Naive thymus-derived CD8-positive, alpha-beta T cell (primary cell): ENCODE data around the gene ACTRT3. TPM values are rescaled to one million over a fixed set of nuclear protein-coding genes. Genes with fewer than 3 reads are reported as not detected.
A peak's percentile ranks its signal among the peaks of the same experiment; 100 is the strongest.
"Not testable (repeated sequence)": the region's sequence is repeated elsewhere in the genome, so short reads cannot be mapped to it uniquely, and the experiment has no call there.

Source experiments
- ATAC-seq, 2 donors: fragments of 150-1000 bp; cut with Tn5 transposase in 1 of 2; sonication (Bioruptor Pico), chemical (Tn5 transposase) in 1 of 2; 1 replicate in 1 of 2; 2 replicates in 1 of 2; pipeline ENCODE4 v1.10.0; 2021; ENCODE audit warnings: mild to moderate bottlenecking in 2 of 2, moderate library complexity in 2 of 2
- POLR2A ChIA-PET: fragments of 350-600 bp; sonication (Branson Sonifier 250); formaldehyde crosslinking; loops from one replicate; lab custom pipeline; 2021; ENCODE audit warnings: antibody characterized with exemption; lab: Charles Lee
- DNase-seq, 10 donors: peaks; one replicate each; pipeline versions ENCODE4 v3.0.0 to v3.0.0-alpha.2; 2020 to 2022
- H3K27ac Mint-ChIP-seq, 10 donors: one replicate each; pipeline ENCODE4 v1.8.0; 2020 to 2022; ENCODE audit warnings: mild to moderate bottlenecking in 10 of 10, mixed read lengths in 10 of 10, moderate library complexity in 4 of 10, inconsistent platforms in 1 of 10
- H3K27me3 Mint-ChIP-seq, 5 donors: one replicate each; pipeline ENCODE4 v1.8.0; 2021 to 2022; ENCODE audit warnings: mixed read lengths in 5 of 5
- H3K36me3 Mint-ChIP-seq, 3 donors: one replicate each; pipeline ENCODE4 v1.8.0; 2020 to 2022; ENCODE audit warnings: mixed read lengths in 3 of 3, mild to moderate bottlenecking in 2 of 3, inconsistent platforms in 1 of 3
- H3K4me1 Mint-ChIP-seq, 4 donors: one replicate each; pipeline ENCODE4 v1.8.0; 2021 to 2022; ENCODE audit warnings: mixed read lengths in 4 of 4
- H3K4me3 Mint-ChIP-seq, 10 donors: one replicate each; pipeline ENCODE4 v1.8.0; 2020 to 2022; ENCODE audit warnings: mild to moderate bottlenecking in 10 of 10, mixed read lengths in 10 of 10, moderate library complexity in 6 of 10, inconsistent platforms in 1 of 10
- H3K9me3 Mint-ChIP-seq, 9 donors: one replicate each; pipeline ENCODE4 v1.8.0; 2020 to 2022; ENCODE audit warnings: mixed read lengths in 9 of 9, mild to moderate bottlenecking in 3 of 9, inconsistent platforms in 1 of 9, moderate library complexity in 1 of 9
- polyA plus RNA-seq, 3 donors: library from polyadenylated mRNA; unstranded; fragments of 300-500 nt; fragmentation: Illumina TruSeq; gene quantifications; one replicate each; pipeline ENCODE4 v1.2.3, GENCODE V29; 2021
- total RNA-seq, 8 experiments: library from RNA in 2 of 8; stranded (reverse) in 2 of 8; gene quantifications; one replicate each; pipeline ENCODE4 v1.2.3 and lab custom pipeline; 2021 to 2026

The ACTRT3 gene
- total and polyA plus RNA-seq, 5 experiments from 2014 or later, result 0.13 to 0.29 (median 0.14) TPM; not detected in 1

DNA sequence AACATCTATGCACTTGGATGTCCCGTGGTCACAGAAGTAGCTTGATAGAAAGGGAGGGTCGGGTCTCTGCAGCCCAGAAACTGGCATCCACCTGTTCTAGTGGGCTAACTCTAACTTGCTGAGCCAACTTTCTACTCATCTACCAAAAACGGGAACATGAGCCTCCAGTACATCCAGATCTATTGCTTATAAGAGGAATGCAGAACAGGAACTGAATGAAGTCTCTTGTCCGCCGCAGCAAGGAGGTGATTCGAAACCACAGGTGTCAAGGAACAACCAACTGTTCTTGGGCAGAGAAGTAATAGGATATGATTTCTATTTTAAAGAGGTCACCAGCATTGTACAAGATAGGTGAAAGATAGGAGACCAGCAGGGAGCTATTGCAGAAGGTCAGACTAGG is 22.4 kb downstream of the ACTRT3 start:
- Mint-ChIP-seq H3K9me3 (no peaks in the 10 kb centered on the region), H3K36me3 (no peaks in the 10 kb centered on the region), H3K27ac (peak overlapping the region in 1 of 10 donors; percentile 58), H3K4me3 (no peak overlapping the region), H3K27me3 (peaks cover 18 to 39% (median 30%) of the 10 kb centered on the region in 5 donors), H3K4me1 (peaks cover 0 to 5% (median 4%) of the 10 kb centered on the region in 4 donors)
- ATAC-seq, result no peak
- POLR2A ChIA-PET, result no interaction called here
- DNase-seq, result no peak

DNA sequence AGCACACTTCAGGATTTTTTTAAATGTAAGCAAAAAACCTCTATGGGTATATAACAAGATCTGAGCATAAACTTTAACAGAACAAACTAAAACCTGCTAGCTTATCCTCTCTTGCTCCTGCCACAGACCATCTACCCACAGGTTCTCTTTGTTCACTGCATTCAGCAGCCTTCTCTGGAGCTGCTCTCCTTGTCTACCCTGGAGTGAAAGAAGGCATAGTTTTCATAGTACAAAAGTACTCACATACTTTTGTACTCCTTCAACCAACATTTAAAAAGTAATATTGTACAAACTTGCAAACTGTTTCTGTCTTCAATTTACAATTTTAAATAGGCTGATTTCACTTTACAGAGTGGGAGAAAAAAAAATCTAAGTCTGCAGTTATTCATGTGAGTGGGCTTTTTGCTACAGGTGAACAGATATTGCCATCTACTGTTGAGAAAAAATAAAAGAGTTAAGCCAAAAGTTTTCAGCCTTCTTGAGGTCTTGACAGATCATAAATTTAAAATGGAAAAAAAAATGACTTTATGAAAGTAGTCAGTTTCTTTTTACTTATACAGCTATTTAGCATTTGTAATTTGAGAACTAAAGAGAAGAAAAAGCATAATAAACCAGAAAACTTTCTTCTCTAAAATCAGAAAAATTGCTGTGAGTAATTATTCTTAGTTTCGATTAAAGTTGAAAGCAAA is 24.9 kb downstream of the ACTRT3 start:
- no peak overlapping the region for H3K4me3 Mint-ChIP-seq
- POLR2A ChIA-PET, result no interaction called here
- ATAC-seq (peak in 1 of 2 donors; percentile 39), DNase-seq (no peak)
- peaks cover 23 to 32% (median 23%) of the 10 kb centered on the region in 5 donors for H3K27me3 Mint-ChIP-seq
- H3K9me3 Mint-ChIP-seq, result no peaks in the 10 kb centered on the region
- peaks cover 0 to 5% (median 4%) of the 10 kb centered on the region in 4 donors for H3K4me1 Mint-ChIP-seq
- no peaks in the 10 kb centered on the region for H3K36me3 Mint-ChIP-seq
- H3K27ac Mint-ChIP-seq, result no peak overlapping the region

DNA sequence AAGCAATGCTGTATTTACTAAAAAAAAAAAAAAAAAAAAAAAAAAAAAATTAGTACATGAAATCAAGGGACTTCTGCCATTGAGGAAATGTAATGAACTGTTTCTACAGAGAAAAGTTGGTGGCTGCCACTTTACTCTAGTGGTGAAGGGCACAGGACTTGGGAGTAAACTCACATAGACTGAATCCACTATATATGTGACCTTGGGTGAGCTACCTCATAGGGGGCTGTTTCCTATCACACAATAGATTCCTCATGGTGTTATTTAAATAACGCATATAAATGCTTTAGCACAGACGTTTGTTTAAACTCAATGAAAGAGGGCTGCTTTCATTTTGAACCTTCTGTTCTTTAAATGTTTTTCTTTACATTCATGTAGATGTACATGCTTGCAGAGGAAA is 30.3 kb downstream of the ACTRT3 start:
- Mint-ChIP-seq H3K4me3 (no peak overlapping the region), H3K4me1 (no peaks in the 10 kb centered on the region), H3K27ac (no peak overlapping the region), H3K27me3 (peaks cover 4 to 12% (median 8%) of the 10 kb centered on the region in 5 donors), H3K9me3 (peaks cover 6 to 30% (median 14%) of the 10 kb centered on the region in 9 donors), H3K36me3 (peaks cover 2 to 8% (median 6%) of the 10 kb centered on the region in 3 donors)
- DNase-seq (no peak), ATAC-seq (no peak)
- POLR2A ChIA-PET, result no interaction called here

DNA sequence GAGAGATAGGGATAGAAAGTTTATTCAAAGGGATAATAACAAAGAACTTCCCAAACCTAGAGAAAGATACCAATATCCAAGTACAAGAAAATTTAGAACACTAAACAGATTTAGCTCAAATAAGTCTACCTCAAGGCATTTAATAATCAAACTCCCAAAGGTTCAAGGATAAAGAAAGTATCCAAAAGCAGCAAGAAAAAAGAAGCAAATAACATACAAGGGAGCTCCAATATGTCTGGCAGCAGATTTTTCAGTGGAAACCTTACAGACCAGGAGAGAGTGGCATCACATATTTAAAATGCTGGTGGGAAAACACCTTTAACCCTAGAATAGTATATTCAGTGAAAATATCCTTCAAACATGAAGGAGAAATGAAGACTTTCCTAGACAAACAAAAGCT is 37.5 kb downstream of the ACTRT3 start:
- H3K36me3 Mint-ChIP-seq, result peaks cover 2 to 30% (median 29%) of the 10 kb centered on the region in 3 donors
- H3K27ac Mint-ChIP-seq, H3K4me1 Mint-ChIP-seq, POLR2A ChIA-PET, ATAC-seq, DNase-seq, H3K4me3 Mint-ChIP-seq: not testable (repeated sequence)
- peaks cover 27 to 63% (median 37%) of the 10 kb centered on the region in 5 donors for H3K27me3 Mint-ChIP-seq
- H3K9me3 Mint-ChIP-seq, result peaks cover 7 to 62% (median 35%) of the 10 kb centered on the region in 9 donors

DNA sequence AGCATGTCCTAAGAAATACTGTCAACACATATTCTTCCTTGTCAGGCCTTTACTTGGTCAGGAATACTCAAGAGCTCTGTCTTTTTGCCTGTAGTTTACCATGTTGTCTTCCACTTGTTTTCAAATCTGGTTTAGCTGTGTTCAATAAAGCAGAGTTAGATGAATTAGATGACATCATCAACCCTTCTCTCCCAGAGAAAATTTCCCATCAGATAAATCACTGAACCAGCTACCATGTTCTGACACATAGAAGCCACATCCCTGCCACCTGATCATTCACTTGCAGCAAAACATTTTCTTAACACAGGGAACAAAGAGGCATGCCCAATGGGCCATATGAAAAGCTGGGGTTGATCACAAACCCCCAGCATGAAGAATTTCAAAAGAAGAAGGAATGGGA is 46.6 kb downstream of the ACTRT3 start:
- no peak overlapping the region for H3K27ac Mint-ChIP-seq
- no peak for DNase-seq
- peaks cover 21 to 42% (median 30%) of the 10 kb centered on the region in 5 donors for H3K27me3 Mint-ChIP-seq
- peaks cover 1 to 22% (median 7%) of the 10 kb centered on the region in 9 donors for H3K9me3 Mint-ChIP-seq
- H3K4me1 Mint-ChIP-seq, result no peaks in the 10 kb centered on the region
- no peak overlapping the region for H3K4me3 Mint-ChIP-seq
- no peak for ATAC-seq
- H3K36me3 Mint-ChIP-seq, result peaks cover 0 to 12% (median 0%) of the 10 kb centered on the region in 3 donors
- POLR2A ChIA-PET, result no interaction called here

DNA sequence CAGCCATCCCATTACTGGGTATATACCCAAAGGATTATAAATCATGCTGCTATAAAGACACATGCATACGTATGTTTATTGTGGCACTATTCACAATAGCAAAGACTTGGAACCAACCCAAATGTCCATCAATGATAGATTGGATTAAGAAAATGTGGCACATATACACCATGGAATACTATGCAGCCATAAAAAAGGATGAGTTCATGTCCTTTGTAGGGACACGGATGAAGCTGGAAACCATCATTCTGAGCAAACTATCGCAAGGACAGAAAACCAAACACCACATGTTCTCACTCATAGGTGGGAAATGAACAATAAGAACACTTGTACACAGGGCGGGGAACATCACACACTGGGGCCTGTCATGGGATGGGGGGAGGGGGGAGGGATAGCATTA is 50.9 kb downstream of the ACTRT3 start:
- H3K4me3 Mint-ChIP-seq, ATAC-seq, H3K27ac Mint-ChIP-seq, H3K36me3 Mint-ChIP-seq, POLR2A ChIA-PET, DNase-seq, H3K4me1 Mint-ChIP-seq: not testable (repeated sequence)
- Mint-ChIP-seq H3K27me3 (peaks cover 29 to 55% (median 37%) of the 10 kb centered on the region in 5 donors), H3K9me3 (peaks cover 0 to 26% (median 12%) of the 10 kb centered on the region in 9 donors)

Other genes with a start within 250 kb of the ACTRT3 start
- not detected for gene MECOM, start 105.8 kb downstream of the ACTRT3 start, total RNA-seq
- gene MECOM, start 105.8 kb downstream of the ACTRT3 start, polyA plus RNA-seq, result not detected
- gene TERC, start 4.5 kb downstream of the ACTRT3 start, total RNA-seq, result 10 to 100 TPM; 12.4 to 17.5 TPM
- gene TERC, start 4.5 kb downstream of the ACTRT3 start, polyA plus RNA-seq, result 1 to 10 TPM in 2 of 3 donors, not detected in 1; 1.4 to 1.6 TPM
- gene MYNN, start 3.8 kb upstream of the ACTRT3 start, total RNA-seq, result 10 to 100 TPM; 23.0 to 24.7 TPM
- 10 to 100 TPM; 11.7 to 15.7 (median 13.6) TPM for gene MYNN, start 3.8 kb upstream of the ACTRT3 start, polyA plus RNA-seq
- under 1 TPM in 1 of 2 experiments, not detected in 1; 0.19 TPM for gene LRRIQ4, start 43.3 kb upstream of the ACTRT3 start, total RNA-seq
- not detected for gene LRRIQ4, start 43.3 kb upstream of the ACTRT3 start, polyA plus RNA-seq
- 1 to 10 TPM in 1 of 2 experiments, under 1 TPM in 1; 0.73 to 1.2 TPM for gene LRRC34, start 43.3 kb upstream of the ACTRT3 start, total RNA-seq
- gene LRRC34, start 43.3 kb upstream of the ACTRT3 start, polyA plus RNA-seq, result under 1 TPM; 0.29 to 0.42 (median 0.35) TPM
- not detected for gene LRRC31, start 100.4 kb upstream of the ACTRT3 start, total RNA-seq
- not detected for gene LRRC31, start 100.4 kb upstream of the ACTRT3 start, polyA plus RNA-seq
- not detected for gene SAMD7, start 142.0 kb upstream of the ACTRT3 start, total RNA-seq
- gene SAMD7, start 142.0 kb upstream of the ACTRT3 start, polyA plus RNA-seq, result not detected
- gene SEC62, start 197.2 kb upstream of the ACTRT3 start, total RNA-seq, result 100 to 1,000 TPM; 147 to 168 TPM
- 100 to 1,000 TPM; 170 to 226 (median 225) TPM for gene SEC62, start 197.2 kb upstream of the ACTRT3 start, polyA plus RNA-seq